Measurements from ENCODE around the gene USP54. TPM values are rescaled to one million over a fixed set of nuclear protein-coding genes. Genes with fewer than 3 reads are reported as not detected.

Gene USP54
- total RNA-seq, 2 experiments from 2014 or later = 3.4 to 4.1 TPM

- peaks cover 11% of the 10 kb centered on the region for H3K4me1 Mint-ChIP-seq
- no peak for DNase-seq
These were observed 53.9 kb downstream of the USP54 start for GRCh38 chr10:73537288-73537687.

GRCh38 chr10:73534857-73535256 lies 56.3 kb downstream of the USP54 start:
- POLR2A ChIA-PET = no interaction called here
- H3K4me3 Mint-ChIP-seq = no peak overlapping the region
- H3K4me1 Mint-ChIP-seq = peaks cover 11% of the 10 kb centered on the region
- no peak overlapping the region for H3K27ac Mint-ChIP-seq
- no peak for ATAC-seq (ENCODE audit: low read depth)
- no peaks in the 10 kb centered on the region for H3K9me3 Mint-ChIP-seq
- H3K36me3 Mint-ChIP-seq = no peaks in the 10 kb centered on the region
- H3K27me3 Mint-ChIP-seq = no peaks in the 10 kb centered on the region
- DNase-seq = no peak

More at GRCh38 chr10:73537288-73537687, 53.9 kb downstream of the USP54 start:
- Mint-ChIP-seq H3K27ac (no peak overlapping the region), H3K4me3 (no peak overlapping the region), H3K36me3 (no peaks in the 10 kb centered on the region), H3K9me3 (no peaks in the 10 kb centered on the region), H3K27me3 (no peaks in the 10 kb centered on the region)
- peak; percentile 71 for ATAC-seq (ENCODE audit: low read depth)
- POLR2A ChIA-PET = no interaction called here

GRCh38 chr10:73529089-73529832 lies 61.9 kb downstream of the USP54 start:
- no peaks in the 10 kb centered on the region for H3K9me3 Mint-ChIP-seq
- H3K4me1 Mint-ChIP-seq = peaks cover 1% of the 10 kb centered on the region
- POLR2A ChIA-PET = interaction anchor here (0.5 to 1.3 kb wide), 3 partner anchors 63 to 114 kb away, joined by 3 to 10 read pairs (median 6); no protein-coding TSS in a partner anchor
- H3K27me3 Mint-ChIP-seq = no peaks in the 10 kb centered on the region
- no peaks in the 10 kb centered on the region for H3K36me3 Mint-ChIP-seq
- DNase-seq (peak; percentile 39), ATAC-seq (ENCODE audit: low read depth) (peak; percentile 95)
- no peak overlapping the region for H3K4me3 Mint-ChIP-seq
- no peak overlapping the region for H3K27ac Mint-ChIP-seq

GRCh38 chr10:73522263-73522662 lies 68.9 kb downstream of the USP54 start:
- Mint-ChIP-seq H3K36me3 (no peaks in the 10 kb centered on the region), H3K9me3 (no peaks in the 10 kb centered on the region), H3K4me1 (peaks cover 3% of the 10 kb centered on the region), H3K27ac (no peak overlapping the region), H3K27me3 (no peaks in the 10 kb centered on the region), H3K4me3 (no peak overlapping the region)
- no peak for DNase-seq
- ATAC-seq (ENCODE audit: low read depth) = no peak
- POLR2A ChIA-PET = no interaction called here

- no peak for DNase-seq
- H3K27ac Mint-ChIP-seq = no peak overlapping the region
- no peaks in the 10 kb centered on the region for H3K9me3 Mint-ChIP-seq
- no peaks in the 10 kb centered on the region for H3K36me3 Mint-ChIP-seq
- no peaks in the 10 kb centered on the region for H3K27me3 Mint-ChIP-seq
- H3K4me3 Mint-ChIP-seq = no peak overlapping the region
- POLR2A ChIA-PET = no interaction called here
- H3K4me1 Mint-ChIP-seq = peaks cover 3% of the 10 kb centered on the region
- no peak for ATAC-seq (ENCODE audit: low read depth)
These were observed 71.8 kb downstream of the USP54 start for GRCh38 chr10:73519336-73519735.

- Mint-ChIP-seq H3K4me1 (peaks cover 3% of the 10 kb centered on the region), H3K27ac (no peak overlapping the region), H3K9me3 (no peaks in the 10 kb centered on the region), H3K27me3 (no peaks in the 10 kb centered on the region), H3K4me3 (no peak overlapping the region), H3K36me3 (no peaks in the 10 kb centered on the region)
- DNase-seq (no peak), ATAC-seq (ENCODE audit: low read depth) (no peak)
- POLR2A ChIA-PET = no interaction called here
These were observed 73.8 kb downstream of the USP54 start for GRCh38 chr10:73517166-73517888.

- Mint-ChIP-seq H3K27ac (no peak overlapping the region), H3K9me3 (no peaks in the 10 kb centered on the region), H3K4me3 (no peak overlapping the region), H3K36me3 (no peaks in the 10 kb centered on the region), H3K4me1 (peaks cover under 1% of the 10 kb centered on the region), H3K27me3 (no peaks in the 10 kb centered on the region)
- DNase-seq (no peak), ATAC-seq (ENCODE audit: low read depth) (no peak)
- POLR2A ChIA-PET = interaction anchor here (2.1 kb wide), 1 partner anchor 17 kb away, joined by 5 read pairs; the partner anchor contains the start of gene PPP3CB
These were observed 78.9 kb downstream of the USP54 start for GRCh38 chr10:73512207-73512743.

GRCh38 chr10:73509695-73510094 lies 81.4 kb downstream of the USP54 start:
- no peak overlapping the region for H3K27ac Mint-ChIP-seq
- H3K9me3 Mint-ChIP-seq = no peaks in the 10 kb centered on the region
- peak; percentile 54 for ATAC-seq (ENCODE audit: low read depth)
- H3K4me3 Mint-ChIP-seq = no peak overlapping the region
- H3K27me3 Mint-ChIP-seq = no peaks in the 10 kb centered on the region
- no peaks in the 10 kb centered on the region for H3K4me1 Mint-ChIP-seq
- POLR2A ChIA-PET = interaction anchor here (0.6 to 1.7 kb wide), 3 partner anchors 14 to 318 kb away, joined by 3 to 5 read pairs (median 3); partner anchors contain the start of gene PPP3CB
- H3K36me3 Mint-ChIP-seq = peaks cover 3% of the 10 kb centered on the region
- no peak for DNase-seq

- POLR2A ChIA-PET = no interaction called here
- peaks cover 11% of the 10 kb centered on the region for H3K36me3 Mint-ChIP-seq
- no peak overlapping the region for H3K4me3 Mint-ChIP-seq
- no peaks in the 10 kb centered on the region for H3K9me3 Mint-ChIP-seq
- H3K4me1 Mint-ChIP-seq = peaks cover 5% of the 10 kb centered on the region
- no peak overlapping the region for H3K27ac Mint-ChIP-seq
- DNase-seq (no peak), ATAC-seq (ENCODE audit: low read depth) (no peak)
- H3K27me3 Mint-ChIP-seq = no peaks in the 10 kb centered on the region
These were observed 84.7 kb downstream of the USP54 start for GRCh38 chr10:73506491-73506890.

- Mint-ChIP-seq H3K36me3 (peaks cover 13% of the 10 kb centered on the region), H3K4me3 (no peak overlapping the region), H3K27ac (no peak overlapping the region), H3K9me3 (no peaks in the 10 kb centered on the region), H3K4me1 (peaks cover 10% of the 10 kb centered on the region), H3K27me3 (no peaks in the 10 kb centered on the region)
- DNase-seq = no peak
- ATAC-seq (ENCODE audit: low read depth) = no peak
- POLR2A ChIA-PET = interaction anchor here (1.2 kb wide), 1 partner anchor 10 kb away, joined by 4 read pairs; no protein-coding TSS in a partner anchor
These were observed 85.1 kb downstream of the USP54 start for GRCh38 chr10:73506074-73506473.

GRCh38 chr10:73503037-73503436 lies 88.1 kb downstream of the USP54 start:
- ATAC-seq (ENCODE audit: low read depth) (no peak), DNase-seq (no peak)
- POLR2A ChIA-PET = no interaction called here
- peaks cover 12% of the 10 kb centered on the region for H3K4me1 Mint-ChIP-seq
- H3K9me3 Mint-ChIP-seq = no peaks in the 10 kb centered on the region
- H3K27ac Mint-ChIP-seq = no peak overlapping the region
- no peak overlapping the region for H3K4me3 Mint-ChIP-seq
- H3K27me3 Mint-ChIP-seq = no peaks in the 10 kb centered on the region
- H3K36me3 Mint-ChIP-seq = peaks cover 14% of the 10 kb centered on the region

- peak overlapping the region; percentile 88 for H3K27ac Mint-ChIP-seq
- H3K4me1 Mint-ChIP-seq = peaks cover 14% of the 10 kb centered on the region
- H3K36me3 Mint-ChIP-seq = peaks cover 17% of the 10 kb centered on the region
- ATAC-seq (ENCODE audit: low read depth) = no peak
- DNase-seq = no peak
- POLR2A ChIA-PET = no interaction called here
- peak overlapping the region; percentile 50 for H3K4me3 Mint-ChIP-seq
- H3K9me3 Mint-ChIP-seq = no peaks in the 10 kb centered on the region
- no peaks in the 10 kb centered on the region for H3K27me3 Mint-ChIP-seq
These were observed 89.5 kb downstream of the USP54 start for GRCh38 chr10:73501651-73502050.

- no peak overlapping the region for H3K27ac Mint-ChIP-seq
- H3K36me3 Mint-ChIP-seq = peaks cover 18% of the 10 kb centered on the region
- POLR2A ChIA-PET = interaction anchor here (2.5 kb wide), 1 partner anchor 139 kb away, joined by 11 read pairs; the partner anchor contains the start of gene CFAP70
- peaks cover 35% of the 10 kb centered on the region for H3K4me1 Mint-ChIP-seq
- no peak for ATAC-seq (ENCODE audit: low read depth)
- H3K27me3 Mint-ChIP-seq = no peaks in the 10 kb centered on the region
- H3K9me3 Mint-ChIP-seq = no peaks in the 10 kb centered on the region
- DNase-seq = no peak
- no peak overlapping the region for H3K4me3 Mint-ChIP-seq
These were observed 93.5 kb downstream of the USP54 start for GRCh38 chr10:73497623-73498022.

Measured in activated naive CD8-positive, alpha-beta T cell treated with anti-CD3 and anti-CD28 coated beads, Interleukin-2, amount 10 ng/mL, durations not matched to agents 7 days and 5 days (primary cell).